Measurements from ENCODE around the gene NSUN6.
"Not testable (repeated sequence)": the region's sequence is repeated elsewhere in the genome, so short reads cannot be mapped to it uniquely, and the experiment has no call there.

The NSUN6 gene

DNA sequence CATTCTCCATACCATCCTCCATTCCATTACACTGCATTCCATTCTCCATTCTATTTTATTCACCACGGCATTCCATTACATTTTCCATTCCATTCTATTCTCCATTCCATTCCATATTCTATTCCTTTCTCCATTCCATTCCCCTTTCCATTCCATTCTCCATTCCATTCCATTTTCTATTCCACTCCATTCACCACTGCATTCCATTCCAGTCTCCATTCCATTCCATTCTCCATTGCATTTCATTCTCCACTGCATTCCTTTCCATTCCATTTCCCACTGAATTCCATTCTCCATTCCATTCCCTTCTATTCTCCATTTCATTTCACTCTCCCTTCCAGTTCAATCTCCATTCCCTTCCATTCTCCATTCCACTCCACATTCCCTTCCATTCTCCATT lies 79.6 kb downstream of the NSUN6 start:
- H3K9ac ChIP-seq (ENCODE audit: low read length), result no peak overlapping the region
- no peaks in the 10 kb centered on the region for H3K4me1 ChIP-seq (ENCODE audit: insufficient read depth, low read length)
- H3K4me3 ChIP-seq (ENCODE audit: low read depth in 1 of 2, low read length in 2 of 2), result no peak overlapping the region
- H3K9me3 ChIP-seq (ENCODE audit: low read length), result no peaks in the 10 kb centered on the region
- no peak overlapping the region for H3K27ac ChIP-seq (ENCODE audit: low read depth, low read length)
- no peaks in the 10 kb centered on the region for H3K36me3 ChIP-seq (ENCODE audit: insufficient read depth, low read length)
- no peaks in the 10 kb centered on the region for H3K27me3 ChIP-seq (ENCODE audit: control insufficient read depth in 1 of 2, insufficient read depth in 2 of 2, low read length in 2 of 2)

DNA sequence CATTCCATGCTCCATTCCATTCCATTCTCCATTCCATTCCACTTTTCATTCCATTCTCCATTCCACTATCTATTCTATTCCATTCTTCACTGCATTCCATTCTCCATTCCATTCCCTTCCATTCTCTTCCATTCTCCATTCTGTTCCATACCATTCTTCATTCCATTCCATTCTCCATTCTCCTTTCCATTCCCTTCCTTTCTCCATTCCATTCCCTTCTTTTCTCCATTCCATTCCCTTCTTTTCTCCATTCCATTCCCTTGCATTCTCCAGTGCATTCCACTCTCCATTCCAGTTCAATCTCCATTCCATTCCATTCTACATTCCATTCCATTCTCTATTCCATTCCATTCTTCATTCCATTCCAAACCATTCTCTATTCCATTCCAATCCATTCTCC lies 80.3 kb downstream of the NSUN6 start:
- H3K9me3 ChIP-seq (ENCODE audit: low read length), result no peaks in the 10 kb centered on the region
- no peaks in the 10 kb centered on the region for H3K36me3 ChIP-seq (ENCODE audit: insufficient read depth, low read length)
- no peaks in the 10 kb centered on the region for H3K4me1 ChIP-seq (ENCODE audit: insufficient read depth, low read length)
- H3K4me3 ChIP-seq (ENCODE audit: low read depth in 1 of 2, low read length in 2 of 2), result no peak overlapping the region
- no peak overlapping the region for H3K27ac ChIP-seq (ENCODE audit: low read depth, low read length)
- no peak overlapping the region for H3K9ac ChIP-seq (ENCODE audit: low read length)
- H3K27me3 ChIP-seq (ENCODE audit: control insufficient read depth in 1 of 2, insufficient read depth in 2 of 2, low read length in 2 of 2), result no peaks in the 10 kb centered on the region

DNA sequence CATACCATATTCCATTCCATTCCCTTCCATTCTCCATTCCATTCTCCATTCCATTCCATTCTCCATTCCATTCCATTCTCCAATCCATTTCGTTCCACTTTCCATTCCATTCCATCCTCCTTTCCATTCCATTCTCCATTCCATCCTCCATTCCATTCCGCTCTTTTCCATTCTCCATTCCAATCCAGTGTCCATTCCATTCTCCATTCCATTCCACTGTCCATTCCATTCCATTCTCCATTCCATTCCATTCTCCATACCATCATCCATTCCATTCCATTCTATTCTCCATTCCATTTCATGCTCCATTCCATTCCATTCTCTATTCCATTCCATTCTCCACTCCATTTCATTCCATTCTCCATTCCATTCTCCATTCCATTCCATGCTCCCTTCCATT lies 81.0 kb downstream of the NSUN6 start:
- not testable (repeated sequence) for H3K27me3 ChIP-seq (ENCODE audit: control insufficient read depth in 1 of 2, insufficient read depth in 2 of 2, low read length in 2 of 2); H3K36me3 ChIP-seq (ENCODE audit: insufficient read depth, low read length); H3K9ac ChIP-seq (ENCODE audit: low read length); H3K4me1 ChIP-seq (ENCODE audit: insufficient read depth, low read length); H3K9me3 ChIP-seq (ENCODE audit: low read length); H3K4me3 ChIP-seq (ENCODE audit: low read depth in 1 of 2, low read length in 2 of 2); H3K27ac ChIP-seq (ENCODE audit: low read depth, low read length)

DNA sequence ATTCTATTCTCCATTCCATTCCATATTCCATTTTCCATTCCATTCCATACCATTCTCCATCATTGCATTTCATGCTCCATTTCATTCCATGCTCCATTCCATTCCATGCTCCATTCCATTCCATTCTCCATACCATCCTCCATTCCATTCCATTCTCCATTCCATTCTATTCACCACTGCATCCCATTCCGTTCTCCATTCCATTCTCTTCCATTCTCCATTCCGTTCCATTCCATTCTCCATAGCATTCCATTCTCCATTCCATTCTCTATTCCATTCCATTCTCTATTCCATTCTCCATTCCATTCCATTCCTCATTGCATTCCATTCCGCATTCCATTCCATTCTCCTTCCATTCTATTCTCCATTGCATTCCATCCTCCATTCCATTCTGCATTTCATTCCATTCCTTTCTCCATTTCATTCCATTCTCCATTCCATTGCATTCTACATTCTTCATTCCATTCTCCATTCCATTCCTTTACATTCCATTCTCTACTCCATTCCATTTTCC lies 84.0 kb downstream of the NSUN6 start:
- H3K4me1 ChIP-seq (ENCODE audit: insufficient read depth, low read length), result no peaks in the 10 kb centered on the region
- no peaks in the 10 kb centered on the region for H3K36me3 ChIP-seq (ENCODE audit: insufficient read depth, low read length)
- H3K27me3 ChIP-seq (ENCODE audit: control insufficient read depth in 1 of 2, insufficient read depth in 2 of 2, low read length in 2 of 2), result no peaks in the 10 kb centered on the region
- no peak overlapping the region for H3K9ac ChIP-seq (ENCODE audit: low read length)
- H3K4me3 ChIP-seq (ENCODE audit: low read depth in 1 of 2, low read length in 2 of 2), result no peak overlapping the region
- H3K9me3 ChIP-seq (ENCODE audit: low read length), result no peaks in the 10 kb centered on the region
- H3K27ac ChIP-seq (ENCODE audit: low read depth, low read length), result no peak overlapping the region

DNA sequence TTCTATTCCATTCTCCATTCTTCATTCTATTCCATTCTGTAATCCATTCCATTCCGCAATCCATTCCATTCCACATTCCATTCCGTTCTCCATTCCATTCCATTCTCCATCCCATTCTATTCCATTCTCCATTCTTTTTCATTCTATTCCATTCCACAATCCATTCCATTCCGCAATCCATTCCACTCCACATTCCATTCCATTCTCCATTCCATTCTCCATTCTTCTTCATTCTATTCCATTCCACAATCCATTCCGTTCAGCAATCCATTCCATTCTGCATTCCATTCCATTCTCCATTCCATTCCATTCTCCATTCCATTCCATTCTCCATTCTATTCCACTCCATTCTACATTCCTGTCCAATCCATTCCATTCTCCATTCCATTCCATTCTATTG lies 85.2 kb downstream of the NSUN6 start:
- H3K27me3 ChIP-seq (ENCODE audit: control insufficient read depth in 1 of 2, insufficient read depth in 2 of 2, low read length in 2 of 2), result no peaks in the 10 kb centered on the region
- H3K9me3 ChIP-seq (ENCODE audit: low read length), result no peaks in the 10 kb centered on the region
- no peak overlapping the region for H3K4me3 ChIP-seq (ENCODE audit: low read depth in 1 of 2, low read length in 2 of 2)
- no peaks in the 10 kb centered on the region for H3K4me1 ChIP-seq (ENCODE audit: insufficient read depth, low read length)
- H3K27ac ChIP-seq (ENCODE audit: low read depth, low read length), result no peak overlapping the region
- no peaks in the 10 kb centered on the region for H3K36me3 ChIP-seq (ENCODE audit: insufficient read depth, low read length)
- no peak overlapping the region for H3K9ac ChIP-seq (ENCODE audit: low read length)

DNA sequence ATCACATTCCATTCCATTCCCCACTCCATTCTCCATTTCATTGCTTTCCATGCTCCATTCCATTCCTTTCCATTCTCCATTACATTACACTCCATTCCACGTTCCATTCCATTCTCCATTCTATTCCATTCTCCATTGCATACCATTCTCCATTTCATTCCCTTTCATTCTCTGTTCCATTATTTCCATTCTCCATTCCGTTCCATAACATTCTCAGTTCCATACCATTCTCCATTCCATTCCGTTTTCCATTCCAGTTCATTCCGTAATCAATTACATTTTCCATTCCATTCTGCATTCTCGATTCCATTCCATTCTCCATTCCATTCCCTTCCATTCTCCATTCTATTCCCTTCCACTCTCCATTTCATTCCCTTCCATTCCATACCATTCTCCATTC lies 86.4 kb downstream of the NSUN6 start:
- Histone ChIP-seq H3K9me3 (ENCODE audit: low read length) (no peaks in the 10 kb centered on the region), H3K4me3 (ENCODE audit: low read depth in 1 of 2, low read length in 2 of 2) (no peak overlapping the region), H3K27ac (ENCODE audit: low read depth, low read length) (no peak overlapping the region), H3K9ac (ENCODE audit: low read length) (no peak overlapping the region), H3K36me3 (ENCODE audit: insufficient read depth, low read length) (peaks cover 2% of the 10 kb centered on the region), H3K27me3 (ENCODE audit: control insufficient read depth in 1 of 2, insufficient read depth in 2 of 2, low read length in 2 of 2) (no peaks in the 10 kb centered on the region), H3K4me1 (ENCODE audit: insufficient read depth, low read length) (no peaks in the 10 kb centered on the region)

DNA sequence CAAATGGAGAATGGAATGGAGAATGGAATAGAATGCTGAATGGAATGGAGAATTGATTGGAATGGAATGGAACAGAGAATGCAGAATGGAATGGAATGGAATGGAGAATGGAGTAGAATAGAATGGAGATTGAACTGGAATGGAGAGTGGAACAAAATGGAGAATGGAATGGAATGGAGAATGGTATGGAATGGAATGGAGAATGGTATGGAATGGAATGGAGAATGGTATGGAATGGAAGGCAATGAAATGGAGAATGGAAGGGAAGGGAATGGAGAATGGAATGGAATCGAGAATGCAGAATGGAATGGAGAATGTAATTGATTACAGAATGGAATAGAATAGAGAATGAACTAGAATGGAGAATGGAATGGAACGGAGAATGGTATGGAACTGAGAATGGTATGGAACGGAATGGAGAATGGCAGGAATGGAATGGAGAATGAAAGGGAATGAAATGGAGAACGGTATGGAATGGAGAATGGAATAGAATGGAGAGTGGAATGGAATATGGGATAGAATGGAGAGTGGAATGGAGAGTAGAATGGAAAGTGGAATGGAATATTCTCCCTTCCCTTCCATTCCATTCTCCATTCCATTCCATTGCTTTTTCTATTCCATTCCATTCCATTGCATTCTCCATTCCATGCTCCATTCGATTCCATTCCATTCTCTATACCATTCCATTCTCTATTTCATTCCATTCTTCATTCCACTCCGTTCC lies 88.2 kb downstream of the NSUN6 start:
- no peak overlapping the region for H3K9ac ChIP-seq (ENCODE audit: low read length)

DNA sequence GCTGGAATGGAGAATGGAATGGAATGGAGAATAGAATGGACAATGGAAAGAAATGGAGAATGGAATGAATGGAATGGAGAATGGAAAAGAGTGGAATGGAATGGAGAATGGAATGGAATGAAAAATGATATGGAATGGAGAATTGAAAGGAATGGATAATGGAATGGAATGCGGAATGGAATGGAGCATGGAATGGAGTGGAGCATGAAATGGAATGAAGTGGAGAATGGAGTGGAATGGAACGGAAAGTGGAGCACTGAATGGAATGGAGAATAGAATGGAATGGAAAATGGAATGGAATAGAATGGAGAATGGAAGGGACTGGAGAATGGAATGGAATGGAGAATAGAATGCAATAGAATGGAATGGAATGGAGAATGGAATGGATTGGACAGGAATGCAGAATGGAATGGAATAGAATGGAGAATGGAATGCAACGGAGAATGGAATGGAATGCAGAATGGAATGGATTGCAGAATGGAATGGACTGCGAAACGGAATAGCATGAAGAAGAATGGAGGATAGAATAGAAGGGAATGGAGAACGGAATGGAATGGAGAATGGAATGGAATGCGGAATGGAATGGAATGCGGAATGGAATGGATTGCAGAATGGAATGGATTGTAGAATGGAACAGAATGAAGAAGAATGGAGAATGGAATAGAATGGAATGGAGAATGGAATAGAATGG lies 89.4 kb downstream of the NSUN6 start:
- Histone ChIP-seq H3K4me1 (ENCODE audit: insufficient read depth, low read length) (no peaks in the 10 kb centered on the region), H3K9me3 (ENCODE audit: low read length) (no peaks in the 10 kb centered on the region), H3K36me3 (ENCODE audit: insufficient read depth, low read length) (peaks cover 9% of the 10 kb centered on the region), H3K27ac (ENCODE audit: low read depth, low read length) (no peak overlapping the region), H3K27me3 (ENCODE audit: control insufficient read depth in 1 of 2, insufficient read depth in 2 of 2, low read length in 2 of 2) (no peaks in the 10 kb centered on the region), H3K4me3 (ENCODE audit: low read depth in 1 of 2, low read length in 2 of 2) (no peak overlapping the region), H3K9ac (ENCODE audit: low read length) (no peak overlapping the region)

More for the DNA sequence above, 88.2 kb downstream of the NSUN6 start:
- no peaks in the 10 kb centered on the region for H3K27me3 ChIP-seq (ENCODE audit: control insufficient read depth in 1 of 2, insufficient read depth in 2 of 2, low read length in 2 of 2)
- peaks cover 9% of the 10 kb centered on the region for H3K36me3 ChIP-seq (ENCODE audit: insufficient read depth, low read length)
- H3K27ac ChIP-seq (ENCODE audit: low read depth, low read length), result no peak overlapping the region
- H3K9me3 ChIP-seq (ENCODE audit: low read length), result no peaks in the 10 kb centered on the region
- H3K4me1 ChIP-seq (ENCODE audit: insufficient read depth, low read length), result no peaks in the 10 kb centered on the region
- no peak overlapping the region for H3K4me3 ChIP-seq (ENCODE audit: low read depth in 1 of 2, low read length in 2 of 2)

DNA sequence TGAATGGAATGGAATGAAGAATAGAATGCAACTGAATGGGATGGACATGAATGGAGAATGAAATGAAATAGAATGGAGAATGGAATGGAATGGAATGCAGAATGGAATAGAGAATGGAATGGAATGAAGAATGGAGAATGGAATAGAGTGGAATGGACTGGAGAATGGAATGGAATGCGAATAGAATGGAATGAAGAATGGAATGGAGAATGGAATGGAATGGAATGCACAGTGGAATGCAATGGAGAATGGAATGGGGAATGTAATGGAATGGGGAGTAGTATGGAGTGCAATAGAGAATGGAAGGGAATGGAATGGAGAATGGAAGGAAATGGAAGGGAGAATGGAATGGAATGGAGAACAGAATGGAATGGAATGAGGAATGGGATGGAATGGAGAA lies 93.4 kb downstream of the NSUN6 start:
- Histone ChIP-seq H3K9me3 (ENCODE audit: low read length) (no peaks in the 10 kb centered on the region), H3K36me3 (ENCODE audit: insufficient read depth, low read length) (peaks cover 9% of the 10 kb centered on the region), H3K27me3 (ENCODE audit: control insufficient read depth in 1 of 2, insufficient read depth in 2 of 2, low read length in 2 of 2) (no peaks in the 10 kb centered on the region), H3K9ac (ENCODE audit: low read length) (no peak overlapping the region), H3K4me3 (ENCODE audit: low read depth in 1 of 2, low read length in 2 of 2) (no peak overlapping the region), H3K4me1 (ENCODE audit: insufficient read depth, low read length) (no peaks in the 10 kb centered on the region), H3K27ac (ENCODE audit: low read depth, low read length) (no peak overlapping the region)

DNA sequence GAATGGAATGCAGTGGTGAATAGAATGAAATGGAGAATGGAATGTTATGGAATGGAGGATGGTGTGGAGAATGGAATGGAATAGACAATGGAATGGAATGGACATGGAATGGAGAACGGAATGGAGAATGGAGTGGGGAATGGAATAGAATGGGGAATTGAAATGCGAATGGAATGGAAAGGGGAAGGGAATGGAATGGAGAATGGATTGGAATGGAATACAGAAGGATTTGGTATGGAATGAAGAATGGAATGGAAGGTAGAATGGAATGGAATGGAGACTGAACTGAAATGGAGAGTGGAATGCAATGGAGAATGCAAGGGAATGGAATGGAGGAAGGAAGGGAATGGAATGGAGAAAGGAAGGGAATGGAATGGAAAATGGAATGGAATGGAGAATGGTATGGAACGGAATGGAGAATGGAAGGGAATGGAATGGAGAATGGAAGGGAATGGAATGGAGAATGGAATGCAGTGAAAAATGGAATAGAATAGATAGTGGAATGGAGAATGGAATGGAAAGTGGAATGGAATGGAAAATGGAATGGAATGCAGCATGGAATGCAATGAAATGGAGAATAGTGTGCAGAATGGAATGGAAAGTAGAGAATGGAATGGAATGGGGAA lies 94.8 kb downstream of the NSUN6 start:
- Histone ChIP-seq H3K27me3 (ENCODE audit: control insufficient read depth in 1 of 2, insufficient read depth in 2 of 2, low read length in 2 of 2) (no peaks in the 10 kb centered on the region), H3K27ac (ENCODE audit: low read depth, low read length) (no peak overlapping the region), H3K4me1 (ENCODE audit: insufficient read depth, low read length) (no peaks in the 10 kb centered on the region), H3K9me3 (ENCODE audit: low read length) (no peaks in the 10 kb centered on the region), H3K4me3 (ENCODE audit: low read depth in 1 of 2, low read length in 2 of 2) (no peak overlapping the region), H3K36me3 (ENCODE audit: insufficient read depth, low read length) (peaks cover 9% of the 10 kb centered on the region), H3K9ac (ENCODE audit: low read length) (no peak overlapping the region)

DNA sequence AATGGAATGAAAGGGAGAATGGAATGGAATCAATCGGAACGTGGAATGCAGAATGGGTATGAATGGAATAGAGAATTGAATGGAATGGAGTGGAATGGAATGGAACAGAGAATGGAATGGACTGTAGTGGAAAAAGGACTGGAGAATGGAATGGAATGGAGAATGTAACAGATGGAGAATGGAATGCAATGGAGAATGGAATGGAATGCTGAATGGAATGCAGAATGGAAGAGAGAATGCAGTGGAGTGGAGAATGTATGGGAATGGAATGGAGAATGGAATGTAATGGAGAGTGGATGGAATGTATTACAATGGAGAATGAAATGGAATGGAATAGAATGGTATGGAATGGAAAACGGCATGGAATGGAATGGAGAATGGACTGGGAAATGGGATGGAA lies 96.9 kb downstream of the NSUN6 start:
- no peaks in the 10 kb centered on the region for H3K4me1 ChIP-seq (ENCODE audit: insufficient read depth, low read length)
- H3K9me3 ChIP-seq (ENCODE audit: low read length), result no peaks in the 10 kb centered on the region
- no peak overlapping the region for H3K27ac ChIP-seq (ENCODE audit: low read depth, low read length)
- H3K4me3 ChIP-seq (ENCODE audit: low read depth in 1 of 2, low read length in 2 of 2), result no peak overlapping the region
- no peak overlapping the region for H3K9ac ChIP-seq (ENCODE audit: low read length)
- peaks cover 1% of the 10 kb centered on the region for H3K36me3 ChIP-seq (ENCODE audit: insufficient read depth, low read length)
- no peaks in the 10 kb centered on the region for H3K27me3 ChIP-seq (ENCODE audit: control insufficient read depth in 1 of 2, insufficient read depth in 2 of 2, low read length in 2 of 2)

All from muscle layer of colon (tissue), 2 donors.